Measurements from ENCODE around the gene C6. TPM values are rescaled to one million over a fixed set of nuclear protein-coding genes. Genes with fewer than 3 reads are reported as not detected.

Gene C6
- total RNA-seq, 1 donor from 2014 or later, result not detected

GRCh38 chr5:41118177-41118576 is 95.2 kb downstream of the C6 start:
- TF ChIP-seq EZH2phosphoT487 (IDR thresholded peaks at IDR 0.05) (no peak), CTCF (IDR thresholded peaks at IDR 0.05) (no peak), EZH2 (IDR thresholded peaks at IDR 0.05) (no peak)
- Histone ChIP-seq H3K4me3 (no peak overlapping the region), H3K9me3 (ENCODE audit: low read depth) (no peaks in the 10 kb centered on the region), H3K4me1 (no peaks in the 10 kb centered on the region), H3K79me2 (ENCODE audit: low read depth) (no peaks in the 10 kb centered on the region), H3K4me2 (no peak overlapping the region), H3K27me3 (no peaks in the 10 kb centered on the region), H3K36me3 (no peaks in the 10 kb centered on the region), H4K20me1 (ENCODE audit: low read depth) (no peaks in the 10 kb centered on the region), H3F3A (ENCODE audit: low read depth) (no peaks in the 10 kb centered on the region), H2AFZ (replicated peaks) (no peak overlapping the region), H3K27ac (no peak overlapping the region), H3K9ac (no peak overlapping the region)
- no peak overlapping the region for H3K27ac Mint-ChIP-seq
- no peak for DNase-seq (ENCODE audit: low spot score)
- peaks cover 5% of the 10 kb centered on the region for H3K9me3 Mint-ChIP-seq
- no peak overlapping the region for H3K4me3 Mint-ChIP-seq
- H3K4me1 Mint-ChIP-seq, result peaks cover 16% of the 10 kb centered on the region
- no peaks in the 10 kb centered on the region for H3K36me3 Mint-ChIP-seq
- peaks cover 2% of the 10 kb centered on the region for H3K27me3 Mint-ChIP-seq (ENCODE audit: insufficient read depth, low read depth)

- Histone ChIP-seq H3K4me2 (no peak overlapping the region), H3K9ac (no peak overlapping the region), H3K36me3 (no peaks in the 10 kb centered on the region), H3K4me3 (no peak overlapping the region), H3K4me1 (no peaks in the 10 kb centered on the region), H3K27me3 (no peaks in the 10 kb centered on the region), H3F3A (ENCODE audit: low read depth) (no peaks in the 10 kb centered on the region), H3K9me3 (ENCODE audit: low read depth) (no peaks in the 10 kb centered on the region), H3K79me2 (ENCODE audit: low read depth) (no peaks in the 10 kb centered on the region), H4K20me1 (ENCODE audit: low read depth) (no peaks in the 10 kb centered on the region), H3K27ac (no peak overlapping the region), H2AFZ (replicated peaks) (peak overlapping the region; percentile 12)
- no peak for TF ChIP-seq EZH2phosphoT487 (IDR thresholded peaks at IDR 0.05)
- TF ChIP-seq EZH2 (IDR thresholded peaks at IDR 0.05), result no peak
- TF ChIP-seq CTCF (IDR thresholded peaks at IDR 0.05), result no peak
- Mint-ChIP-seq H3K4me1 (peaks cover 24% of the 10 kb centered on the region), H3K27me3 (ENCODE audit: insufficient read depth, low read depth) (peaks cover 2% of the 10 kb centered on the region), H3K4me3 (peak overlapping the region; percentile 18), H3K9me3 (no peaks in the 10 kb centered on the region), H3K36me3 (no peaks in the 10 kb centered on the region), H3K27ac (peak overlapping the region; percentile 99)
- no peak for DNase-seq (ENCODE audit: low spot score)
These were observed 98.1 kb downstream of the C6 start for GRCh38 chr5:41115281-41115680.

- DNase-seq (ENCODE audit: low spot score), result no peak
- Histone ChIP-seq H2AFZ (replicated peaks) (no peak overlapping the region), H3K4me2 (no peak overlapping the region), H3K27ac (no peak overlapping the region), H3F3A (ENCODE audit: low read depth) (no peaks in the 10 kb centered on the region), H3K9me3 (ENCODE audit: low read depth) (no peaks in the 10 kb centered on the region), H3K4me3 (no peak overlapping the region), H3K9ac (no peak overlapping the region), H3K79me2 (ENCODE audit: low read depth) (no peaks in the 10 kb centered on the region), H3K27me3 (no peaks in the 10 kb centered on the region), H4K20me1 (ENCODE audit: low read depth) (no peaks in the 10 kb centered on the region), H3K4me1 (no peaks in the 10 kb centered on the region), H3K36me3 (no peaks in the 10 kb centered on the region)
- H3K9me3 Mint-ChIP-seq, result peaks cover 2% of the 10 kb centered on the region
- TF ChIP-seq EZH2 (IDR thresholded peaks at IDR 0.05), result no peak
- TF ChIP-seq CTCF (IDR thresholded peaks at IDR 0.05), result no peak
- no peak for TF ChIP-seq EZH2phosphoT487 (IDR thresholded peaks at IDR 0.05)
- no peak overlapping the region for H3K27ac Mint-ChIP-seq
- no peaks in the 10 kb centered on the region for H3K36me3 Mint-ChIP-seq
- H3K4me1 Mint-ChIP-seq, result peaks cover 24% of the 10 kb centered on the region
- H3K4me3 Mint-ChIP-seq, result no peak overlapping the region
- H3K27me3 Mint-ChIP-seq (ENCODE audit: insufficient read depth, low read depth), result peaks cover 4% of the 10 kb centered on the region
These were observed 100.6 kb downstream of the C6 start for GRCh38 chr5:41112486-41113455.
